ENCODE measurements around the gene ADCY9.

- TF ChIP-seq CTCF (conservative IDR thresholded peaks at IDR 0.05) (no peak), EZH2 (IDR thresholded peaks at IDR 0.05; ENCODE audit: low read depth) (no peak)
Observed at GRCh38 chr16:3964686-3965290, 151.5 kb downstream of the ADCY9 start.

All from PC-9 (cell line).